Measurements from ENCODE around the gene TSEN2. TPM values are rescaled to one million over a fixed set of nuclear protein-coding genes. Genes with fewer than 3 reads are reported as not detected.
"Not testable (repeated sequence)": the region's sequence is repeated elsewhere in the genome, so short reads cannot be mapped to it uniquely, and the experiment has no call there.

Gene TSEN2
- total RNA-seq, 6 donors from 2014 or later: 14.6 to 27.2 (median 20.1) TPM

DNA sequence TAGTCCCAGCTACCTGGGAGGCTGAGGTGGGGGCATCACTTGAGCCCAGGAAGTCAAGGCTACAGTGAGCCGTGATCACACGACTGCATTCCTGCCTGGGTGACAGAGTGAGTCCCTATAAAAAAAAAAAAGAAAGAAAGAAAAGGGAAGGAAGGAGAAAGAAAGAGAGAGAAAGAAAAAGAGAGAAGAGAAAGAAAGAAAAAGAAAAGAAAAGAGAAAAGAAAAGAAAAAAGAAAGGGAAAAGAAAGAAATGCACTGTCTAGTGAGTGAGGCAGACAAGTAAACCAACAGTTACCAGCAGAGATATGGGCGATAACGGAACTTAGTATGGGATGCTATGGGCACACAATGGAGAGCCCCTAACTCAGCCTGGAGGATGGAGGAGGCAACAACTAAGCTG is 37.2 kb upstream of the TSEN2 start:
- no peaks in the 10 kb centered on the region for H3K9me3 ChIP-seq
- no peak for ATAC-seq (ENCODE audit: low FRiP score in 2 of 2)
- no peaks in the 10 kb centered on the region for H3K36me3 ChIP-seq
- no peak overlapping the region for H3K4me3 ChIP-seq
- no peaks in the 10 kb centered on the region for H3K27me3 ChIP-seq
- H3K4me1 ChIP-seq: no peaks in the 10 kb centered on the region
- 94 to 97% methylated on average over 4 of the region's 4 CpGs for WGBS, 2 donors
- no peak for DNase-seq
- no peak for TF ChIP-seq POLR2A (IDR thresholded peaks at IDR 0.05)
- no peak for TF ChIP-seq POLR2AphosphoS5 (IDR thresholded peaks at IDR 0.05)
- TF ChIP-seq, protein P1, sequence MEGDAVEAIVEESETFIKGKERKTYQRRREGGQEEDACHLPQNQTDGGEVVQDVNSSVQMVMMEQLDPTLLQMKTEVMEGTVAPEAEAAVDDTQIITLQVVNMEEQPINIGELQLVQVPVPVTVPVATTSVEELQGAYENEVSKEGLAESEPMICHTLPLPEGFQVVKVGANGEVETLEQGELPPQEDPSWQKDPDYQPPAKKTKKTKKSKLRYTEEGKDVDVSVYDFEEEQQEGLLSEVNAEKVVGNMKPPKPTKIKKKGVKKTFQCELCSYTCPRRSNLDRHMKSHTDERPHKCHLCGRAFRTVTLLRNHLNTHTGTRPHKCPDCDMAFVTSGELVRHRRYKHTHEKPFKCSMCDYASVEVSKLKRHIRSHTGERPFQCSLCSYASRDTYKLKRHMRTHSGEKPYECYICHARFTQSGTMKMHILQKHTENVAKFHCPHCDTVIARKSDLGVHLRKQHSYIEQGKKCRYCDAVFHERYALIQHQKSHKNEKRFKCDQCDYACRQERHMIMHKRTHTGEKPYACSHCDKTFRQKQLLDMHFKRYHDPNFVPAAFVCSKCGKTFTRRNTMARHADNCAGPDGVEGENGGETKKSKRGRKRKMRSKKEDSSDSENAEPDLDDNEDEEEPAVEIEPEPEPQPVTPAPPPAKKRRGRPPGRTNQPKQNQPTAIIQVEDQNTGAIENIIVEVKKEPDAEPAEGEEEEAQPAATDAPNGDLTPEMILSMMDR (IDR thresholded peaks at IDR 0.05): no peak
- no peak overlapping the region for H3K27ac ChIP-seq

- WGBS, 2 donors: 81 to 83% methylated on average over 4 of the region's 4 CpGs
- ATAC-seq (ENCODE audit: low FRiP score in 2 of 2); H3K4me1 ChIP-seq; H3K4me3 ChIP-seq; H3K36me3 ChIP-seq; DNase-seq; H3K27me3 ChIP-seq; H3K9me3 ChIP-seq; H3K27ac ChIP-seq: not testable (repeated sequence)
Measured at GRCh38 chr3:12448404-12449202, 35.7 kb upstream of the TSEN2 start.

DNA sequence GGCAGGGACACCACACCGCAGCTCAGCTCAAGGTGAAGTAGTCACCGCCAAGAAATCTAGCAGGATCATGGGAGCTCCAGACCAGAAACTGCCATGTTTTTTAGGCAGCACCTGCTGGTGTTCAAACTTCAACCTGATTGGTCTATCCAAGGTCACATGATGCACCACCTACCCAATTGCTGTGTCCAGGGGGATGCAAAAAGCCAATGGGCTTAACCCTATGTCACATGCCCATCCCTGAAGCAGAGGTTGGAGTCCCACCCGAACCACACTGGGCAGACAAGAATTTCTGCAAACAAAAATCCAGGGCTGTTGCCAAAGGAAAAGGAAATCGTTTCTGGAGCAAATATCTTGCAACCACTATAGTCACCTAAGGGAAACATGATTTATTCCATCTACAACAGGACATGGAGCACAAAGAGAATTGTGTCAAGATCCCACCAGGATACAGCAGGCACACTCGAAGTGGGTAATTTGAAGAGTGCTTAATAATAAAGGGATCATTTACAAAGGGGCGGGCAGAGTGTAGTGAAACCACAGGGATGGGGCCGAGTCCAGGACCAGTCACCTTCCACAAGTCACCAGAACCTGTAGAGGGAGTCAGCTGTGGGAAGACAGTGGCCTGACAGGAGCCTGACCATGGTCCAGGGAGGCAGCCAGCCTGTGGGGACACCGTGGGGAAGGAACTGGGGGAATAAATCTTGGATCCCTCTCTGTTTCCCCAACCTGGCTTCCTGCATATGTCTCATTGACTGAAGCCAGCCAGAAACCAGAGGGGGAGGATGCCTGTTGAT is 34.2 kb upstream of the TSEN2 start:
- Histone ChIP-seq H3K27me3 (no peaks in the 10 kb centered on the region), H3K9me3 (no peaks in the 10 kb centered on the region), H3K27ac (no peak overlapping the region), H3K36me3 (no peaks in the 10 kb centered on the region), H3K4me1 (no peaks in the 10 kb centered on the region), H3K4me3 (no peak overlapping the region)
- DNase-seq: no peak
- no peak for TF ChIP-seq EP300 (IDR thresholded peaks at IDR 0.05)
- TF ChIP-seq, protein P1 (IDR thresholded peaks at IDR 0.05): no peak
- no peak for ATAC-seq (ENCODE audit: low FRiP score in 2 of 2)
- 67 to 72% methylated on average over 8 of the region's 8 CpGs for WGBS, 2 donors

GRCh38 chr3:12451481-12451880 is 32.8 kb upstream of the TSEN2 start:
- ATAC-seq (ENCODE audit: low FRiP score in 2 of 2): no peak
- no peaks in the 10 kb centered on the region for H3K9me3 ChIP-seq
- no peak for TF ChIP-seq POLR2A (IDR thresholded peaks at IDR 0.05)
- TF ChIP-seq, protein P1 (IDR thresholded peaks at IDR 0.05): no peak
- no peak for TF ChIP-seq EP300 (IDR thresholded peaks at IDR 0.05)
- TF ChIP-seq POLR2AphosphoS5 (IDR thresholded peaks at IDR 0.05): no peak
- DNase-seq: no peak
- WGBS, 2 donors: 82 to 91% methylated on average over 3 to 5 of the region's 5 CpGs
- no peak overlapping the region for H3K27ac ChIP-seq
- no peaks in the 10 kb centered on the region for H3K4me1 ChIP-seq
- no peaks in the 10 kb centered on the region for H3K36me3 ChIP-seq
- H3K27me3 ChIP-seq: no peaks in the 10 kb centered on the region
- H3K4me3 ChIP-seq: no peak overlapping the region

DNA sequence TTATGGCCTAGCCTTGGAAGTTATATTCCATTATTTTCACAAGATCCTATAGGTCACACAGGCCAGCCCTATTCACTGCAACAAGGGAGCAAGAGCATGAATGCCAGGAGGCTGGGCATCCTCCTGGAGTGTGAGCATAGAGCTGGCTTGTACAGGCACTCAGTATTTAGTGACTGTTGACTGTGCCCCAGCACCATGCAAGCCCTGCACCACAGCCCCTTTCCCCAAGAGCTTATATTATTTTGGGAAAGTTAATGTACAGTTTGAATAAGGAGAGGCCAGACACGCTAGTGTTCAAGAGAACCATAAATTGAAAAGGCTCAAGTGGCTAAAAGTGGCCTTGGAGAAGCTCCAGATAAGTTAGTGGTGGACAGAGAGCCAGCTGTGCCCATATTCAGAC is 32.3 kb upstream of the TSEN2 start:
- no peak overlapping the region for H3K4me3 ChIP-seq
- TF ChIP-seq POLR2AphosphoS5 (IDR thresholded peaks at IDR 0.05) (no peak), POLR2A (IDR thresholded peaks at IDR 0.05) (no peak), EP300 (IDR thresholded peaks at IDR 0.05) (no peak)
- TF ChIP-seq, protein P1 (IDR thresholded peaks at IDR 0.05): no peak
- H3K36me3 ChIP-seq: no peaks in the 10 kb centered on the region
- H3K4me1 ChIP-seq: no peaks in the 10 kb centered on the region
- no peaks in the 10 kb centered on the region for H3K9me3 ChIP-seq
- H3K27ac ChIP-seq: no peak overlapping the region
- ATAC-seq (ENCODE audit: low FRiP score in 2 of 2) (no peak), DNase-seq (no peak)
- H3K27me3 ChIP-seq: no peaks in the 10 kb centered on the region
- 71 to 87% methylated on average over 1 of the region's 1 CpG for WGBS, 2 donors
